ENCODE results near the gene ADAMTS4.

- TF ChIP-seq CTCF (IDR thresholded peaks at IDR 0.05) (no peak), POLR2A (IDR thresholded peaks at IDR 0.05) (no peak)
Observed at GRCh38 chr1:161176468-161177111, 22.3 kb downstream of the ADAMTS4 start.
